H1 (cell line): Measurements from ENCODE around the gene SECTM1. TPM values are rescaled to one million over a fixed set of nuclear protein-coding genes. Genes with fewer than 3 reads are reported as not detected.

Experiments used
- CTCF ChIA-PET: fragments of 300-600 bp; sonication (Branson Sonifier 250); formaldehyde crosslinking; loops from one replicate; lab custom pipeline; 2021; ENCODE audit not compliant: partially characterized antibody; lab: Charles Lee
- POLR2A ChIA-PET: fragments of 300-600 bp; sonication (Branson Sonifier 250); formaldehyde crosslinking; loops from one replicate; lab custom pipeline; 2021; ENCODE audit warnings: inconsistent platforms; ENCODE audit not compliant: partially characterized antibody; lab: Charles Lee
- DNase-seq, 2 experiments: peaks; one replicate each; pipeline versions ENCODE4 v3.0.0 to v3.0.0-alpha.2; 2010 to 2022; ENCODE audit warnings: low spot score in 2 of 2, low read depth in 1 of 2, mixed read lengths in 1 of 2
- FAIRE-seq: peaks from 2 replicates; lab custom pipeline; 2011; peaks lifted over from hg19 to GRCh38; lab: Jason Lieb, UNC
- H2AFZ ChIP-seq: 2 replicates; pipeline ENCODE4 v1.8.1; 2012; ENCODE audit warnings: low read length, inconsistent platforms
- H2AK5ac ChIP-seq: 2 replicates; pipeline ENCODE4 v1.6.1; 2013; ENCODE audit warnings: low read depth, low read length
- H2BK120ac ChIP-seq: replicated peaks from 2 replicates; pipeline ENCODE3; 2013; ENCODE audit warnings: low read depth, low read length, inconsistent platforms
- H2BK12ac ChIP-seq: 2 replicates; pipeline ENCODE4 v1.6.1; 2013; ENCODE audit warnings: low read depth, low read length
- H2BK15ac ChIP-seq: 2 replicates; pipeline ENCODE4 v1.6.1; 2013; ENCODE audit warnings: low read length
- H2BK20ac ChIP-seq: 2 replicates; pipeline ENCODE4 v1.6.1; 2013; ENCODE audit warnings: low read length
- H2BK5ac ChIP-seq: 2 replicates; pipeline ENCODE4 v1.6.1; 2013; ENCODE audit warnings: low read depth, low read length
- H3K14ac ChIP-seq: 2 replicates; pipeline ENCODE4 v1.6.1; 2013; ENCODE audit warnings: inconsistent platforms; ENCODE audit not compliant: insufficient read length
- H3K18ac ChIP-seq: 2 replicates; pipeline ENCODE4 v1.6.1; 2013; ENCODE audit warnings: low read length; ENCODE audit errors: extremely low read depth
- H3K23ac ChIP-seq: 2 replicates; pipeline ENCODE4 v1.6.1; 2013; ENCODE audit warnings: inconsistent platforms; ENCODE audit not compliant: insufficient read length
- H3K23me2 ChIP-seq: 2 replicates; pipeline ENCODE4 v1.6.1; 2013; ENCODE audit warnings: low read depth, low read length
- H3K27ac ChIP-seq: 2 replicates; pipeline ENCODE4 v1.6.1; 2011; ENCODE audit warnings: low read depth, low read length, inconsistent platforms
- H3K27me3 ChIP-seq, 4 experiments: replicated peaks in 1 of 4; 1 replicate in 1 of 4; 2 replicates in 3 of 4; pipeline versions ENCODE4 v1.6.1 to v1.8.1; 2011 to 2013; ENCODE audit warnings: low read length in 3 of 4, mild to moderate bottlenecking in 3 of 4, inconsistent platforms in 2 of 4, mixed read lengths in 2 of 4, moderate library complexity in 1 of 4; ENCODE audit not compliant: control insufficient read depth in 3 of 4, insufficient read depth in 3 of 4; ENCODE audit errors: extremely low read depth in 1 of 4
- H3K36me3 ChIP-seq, 4 experiments: 2 replicates each; pipeline versions ENCODE4 v1.6.1 to v1.8.1; 2011 to 2013; ENCODE audit warnings: mild to moderate bottlenecking in 4 of 4, low read length in 3 of 4, moderate library complexity in 2 of 4, control low read depth in 1 of 4, inconsistent platforms in 1 of 4; ENCODE audit not compliant: insufficient read depth in 4 of 4, control insufficient read depth in 2 of 4
- H3K4ac ChIP-seq: replicated peaks from 2 replicates; pipeline ENCODE3; 2013; ENCODE audit warnings: low read length, low read depth, mixed read lengths, inconsistent platforms; ENCODE audit not compliant: insufficient read length
- H3K4me1 ChIP-seq, 4 experiments: replicated peaks in 1 of 4; 1 replicate in 1 of 4; 2 replicates in 3 of 4; pipeline versions ENCODE4 v1.6.1 to v1.8.1; 2011 to 2013; ENCODE audit warnings: low read length in 3 of 4, inconsistent platforms in 2 of 4, mixed read lengths in 1 of 4; ENCODE audit not compliant: insufficient read depth in 4 of 4, control insufficient read depth in 3 of 4
- H3K4me2 ChIP-seq, 2 experiments: 2 replicates each; pipeline versions ENCODE4 v1.6.1 to v1.8.1; 2011 to 2013; ENCODE audit warnings: low read depth in 2 of 2, low read length in 2 of 2, control low read depth in 1 of 2, inconsistent platforms in 1 of 2, mild to moderate bottlenecking in 1 of 2; ENCODE audit not compliant: insufficient read depth in 1 of 2
- H3K4me3 ChIP-seq, 4 experiments: fragments of 200-600, 300-600 bp in 1 of 4; sonication (generic), shearing (Covaris generic), sonication (Bioruptor Twin) in 1 of 4; 2 replicates each; pipeline versions ENCODE4 v1.5.1 to v1.8.1; 2011 to 2016; ENCODE audit warnings: low read length in 4 of 4, low read depth in 3 of 4, control low read depth in 2 of 4, inconsistent platforms in 2 of 4, mild to moderate bottlenecking in 2 of 4, mixed read lengths in 1 of 4, moderate library complexity in 1 of 4; ENCODE audit not compliant: insufficient read depth in 2 of 4; ENCODE audit errors: extremely low read depth in 1 of 4
- H3K56ac ChIP-seq: replicated peaks from 2 replicates; pipeline ENCODE3; 2013; ENCODE audit warnings: low read depth, mild to moderate bottlenecking, mixed read lengths, low read length, inconsistent platforms; ENCODE audit not compliant: insufficient read length
- H3K79me1 ChIP-seq: 2 replicates; pipeline ENCODE4 v1.6.1; 2013; ENCODE audit warnings: low read depth, low read length, control low read depth
- H3K79me2 ChIP-seq, 2 experiments: 2 replicates each; pipeline versions ENCODE4 v1.6.1 to v1.8.1; 2012 to 2013; ENCODE audit warnings: low read length in 2 of 2, mild to moderate bottlenecking in 2 of 2, inconsistent platforms in 1 of 2; ENCODE audit not compliant: insufficient read depth in 2 of 2, control insufficient read depth in 1 of 2
- H3K9ac ChIP-seq, 4 experiments: replicated peaks in 1 of 4; 1 replicate in 1 of 4; 2 replicates in 3 of 4; pipeline versions ENCODE4 v1.6.1 to v1.8.1; 2011 to 2013; ENCODE audit warnings: low read depth in 3 of 4, low read length in 3 of 4, control low read depth in 2 of 4, mild to moderate bottlenecking in 2 of 4, moderate library complexity in 2 of 4, inconsistent platforms in 1 of 4; ENCODE audit errors: extremely low read depth in 1 of 4
- H3K9me3 ChIP-seq, 2 experiments: 2 replicates each; pipeline versions ENCODE4 v1.6.1 to v1.8.1; 2012 to 2013; ENCODE audit warnings: mild to moderate bottlenecking in 2 of 2, moderate library complexity in 2 of 2, control low read depth in 1 of 2, inconsistent platforms in 1 of 2, low read depth in 1 of 2, low read length in 1 of 2, mixed read lengths in 1 of 2; ENCODE audit not compliant: insufficient read depth in 2 of 2
- H4K20me1 ChIP-seq, 2 experiments: replicated peaks in 1 of 2; 2 replicates each; pipeline versions ENCODE3 to v1.8.1; 2011 to 2013; ENCODE audit warnings: inconsistent platforms in 2 of 2, low read length in 2 of 2, mild to moderate bottlenecking in 1 of 2; ENCODE audit not compliant: insufficient read depth in 2 of 2, control insufficient read depth in 1 of 2
- H4K5ac ChIP-seq: 2 replicates; pipeline ENCODE4 v1.6.1; 2013; ENCODE audit warnings: low read length, low read depth, mixed read lengths, inconsistent platforms; ENCODE audit not compliant: insufficient read length
- H4K8ac ChIP-seq: 2 replicates; pipeline ENCODE4 v1.8.0; 2013; ENCODE audit warnings: mild to moderate bottlenecking, moderate library complexity, low read length, inconsistent platforms; ENCODE audit not compliant: insufficient read depth; ENCODE audit errors: extremely low read depth
- H4K91ac ChIP-seq: replicated peaks from 2 replicates; pipeline ENCODE3; 2013; ENCODE audit warnings: low read length, mixed read lengths, inconsistent platforms; ENCODE audit not compliant: insufficient read length
- ATF2 ChIP-seq: IDR thresholded peaks from 2 replicates; pipeline ENCODE4 v1.6.1; 2012; ENCODE audit warnings: low read length, inconsistent platforms
- E2F6 ChIP-seq: IDR thresholded peaks from 2 replicates; pipeline ENCODE4 v1.6.1; 2012; ENCODE audit warnings: inconsistent platforms
- GABPA ChIP-seq: IDR thresholded peaks from 2 replicates; pipeline ENCODE4 v1.6.1; 2011; ENCODE audit warnings: mild to moderate bottlenecking, low read length, moderate library complexity, borderline replicate concordance; ENCODE audit not compliant: insufficient read depth
- MAX ChIP-seq: IDR thresholded peaks from 2 replicates; pipeline ENCODE4 v1.6.1; 2012; ENCODE audit warnings: inconsistent platforms
- WGBS, 2 experiments: shearing (Covaris generic) in 1 of 2; methylation state at CpG; one replicate each; pipeline versions ENCODE4 v1.1.6 to v1.1.7; 2013 to 2015; ENCODE audit warnings: low lambda C conversion rate in 2 of 2, mixed read lengths in 2 of 2, inconsistent platforms in 1 of 2, low coverage in 1 of 2, missing lambda C conversion rate in 1 of 2; ENCODE audit not compliant: insufficient replicate concordance in 2 of 2, insufficient coverage in 1 of 2, insufficient read length in 1 of 2; ENCODE audit errors: extremely low coverage in 1 of 2, missing lambda C conversion rate in 1 of 2; 5-methylcytosine and 5-hydroxymethylcytosine counted together
- polyA plus RNA-seq, 7 experiments: library from polyadenylated mRNA; depleted of rRNA in 3 of 7; stranded (reverse) in 5 of 7; unstranded in 2 of 7; fragments of >200 nt in 5 of 7; fragments of 200-250 nt in 2 of 7; gene quantifications; 1 replicate in 5 of 7; 2 replicates in 1 of 7; 4 replicates in 1 of 7; pipeline versions ENCODE4 v1.2.1 to v1.2.3, GENCODE V29; 2011 to 2013; ENCODE audit warnings: missing spikeins in 2 of 7, mixed read lengths in 2 of 7
- total RNA-seq: library from RNA; stranded (reverse); fragmentation: NEBNext Ultra II Directional; extraction: Animal tissue kit (Norgen Biotek cat#: 25700); gene quantifications from 2 replicates; pipeline ENCODE4 v1.2.1, GENCODE V29; 2021

Gene SECTM1
- total and polyA plus RNA-seq, 2 of the 8 experiments (the other 6 are each of a cell fraction or from before 2014, with no cell fraction given), result 0.20 to 0.65 TPM

DNA sequence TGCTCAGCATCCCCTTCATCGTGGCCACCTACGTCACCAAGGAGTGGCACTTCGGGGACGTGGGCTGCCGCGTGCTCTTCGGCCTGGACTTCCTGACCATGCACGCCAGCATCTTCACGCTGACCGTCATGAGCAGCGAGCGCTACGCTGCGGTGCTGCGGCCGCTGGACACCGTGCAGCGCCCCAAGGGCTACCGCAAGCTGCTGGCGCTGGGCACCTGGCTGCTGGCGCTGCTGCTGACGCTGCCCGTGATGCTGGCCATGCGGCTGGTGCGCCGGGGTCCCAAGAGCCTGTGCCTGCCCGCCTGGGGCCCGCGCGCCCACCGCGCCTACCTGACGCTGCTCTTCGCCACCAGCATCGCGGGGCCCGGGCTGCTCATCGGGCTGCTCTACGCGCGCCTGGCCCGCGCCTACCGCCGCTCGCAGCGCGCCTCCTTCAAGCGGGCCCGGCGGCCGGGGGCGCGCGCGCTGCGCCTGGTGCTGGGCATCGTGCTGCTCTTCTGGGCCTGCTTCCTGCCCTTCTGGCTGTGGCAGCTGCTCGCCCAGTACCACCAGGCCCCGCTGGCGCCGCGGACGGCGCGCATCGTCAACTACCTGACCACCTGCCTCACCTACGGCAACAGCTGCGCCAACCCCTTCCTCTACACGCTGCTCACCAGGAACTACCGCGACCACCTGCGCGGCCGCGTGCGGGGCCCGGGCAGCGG lies 41.2 kb upstream of the SECTM1 start:
- no peak overlapping the region for H2BK120ac ChIP-seq

More for the DNA sequence above, 41.2 kb upstream of the SECTM1 start:
- no peak overlapping the region for H2AFZ ChIP-seq
- H3K18ac ChIP-seq, result no peak overlapping the region
- DNase-seq, result no peak
- H4K5ac ChIP-seq, result no peak overlapping the region
- 54% methylated on average over 66 of the region's 79 CpGs; no CpG with 5 or more reads in 1 of the 2 experiments for WGBS, 2 experiments
- TF ChIP-seq GABPA (peak; percentile 79; the same call in 1 of the 2 replicates), ATF2 (no peak), E2F6 (peak; percentile 76), MAX (peak; percentile 77)
- peaks cover 0 to 4% of the 10 kb centered on the region in 2 experiments for H4K20me1 ChIP-seq
- H2BK5ac ChIP-seq, result no peak overlapping the region
- H3K4me1 ChIP-seq, result peaks cover 0 to 6% (median 0%) of the 10 kb centered on the region in 4 experiments; a peak in 2 of 7 replicates
- no peak overlapping the region for H2BK20ac ChIP-seq
- H3K79me2 ChIP-seq, result no peaks in the 10 kb centered on the region
- no peaks in the 10 kb centered on the region for H3K79me1 ChIP-seq
- H3K4ac ChIP-seq, result no peak overlapping the region
- FAIRE-seq, result no peak
- H2BK15ac ChIP-seq, result 0 out of 2 replicates have a peak overlapping the region, but pooled peaks have one; percentile 46
- H3K27ac ChIP-seq, result no peak overlapping the region
- peak overlapping the region in 1 of 2 experiments; percentile 56; a peak in 2 of 4 replicates for H3K4me2 ChIP-seq
- H3K36me3 ChIP-seq, result no peaks in the 10 kb centered on the region
- no peak overlapping the region for H4K91ac ChIP-seq
- H3K23ac ChIP-seq, result no peak overlapping the region
- CTCF ChIA-PET, result interaction anchor here (1.3 to 2.5 kb wide), 2 partner anchors 10 to 50 kb away, joined by 3 to 6 read pairs; no protein-coding TSS in a partner anchor
- H3K4me3 ChIP-seq, result peak overlapping the region in 1 of 4 experiments; percentile 30; a peak in 2 of 8 replicates
- H3K27me3 ChIP-seq, result peaks cover 29 to 61% (median 50%) of the 10 kb centered on the region in 4 experiments
- peak overlapping the region; percentile 90; the same call in 1 of the 2 replicates for H2BK12ac ChIP-seq
- POLR2A ChIA-PET, result interaction anchor here (3.2 kb wide), 1 partner anchor 9 kb away, joined by 14 read pairs; no protein-coding TSS in a partner anchor
- H3K56ac ChIP-seq, result no peak overlapping the region
- no peaks in the 10 kb centered on the region; a peak in 1 of 4 replicates for H3K9me3 ChIP-seq
- no peak overlapping the region for H3K14ac ChIP-seq
- peaks cover 7% of the 10 kb centered on the region; the same call in 1 of the 2 replicates for H3K23me2 ChIP-seq
- H2AK5ac ChIP-seq, result no peak overlapping the region
- no peak overlapping the region for H3K9ac ChIP-seq
- peak overlapping the region; percentile 51; the same call in 1 of the 2 replicates for H4K8ac ChIP-seq
